ENCODE data around the gene CNIH4. TPM values are rescaled to one million over a fixed set of nuclear protein-coding genes. Genes with fewer than 3 reads are reported as not detected.

Gene CNIH4
- polyA plus RNA-seq, 1 donor from 2014 or later = 53.2 TPM

GRCh38 chr1:224343679-224344078 is 13.0 kb upstream of the CNIH4 start:
- H3K79me2 ChIP-seq (replicated peaks; ENCODE audit: insufficient read depth, low read length) = no peaks in the 10 kb centered on the region
- no peak overlapping the region for H3K4me3 ChIP-seq (ENCODE audit: low read length)
- H2AFZ ChIP-seq (ENCODE audit: low read depth, low read length) = no peak overlapping the region
- no peaks in the 10 kb centered on the region for H3K36me3 ChIP-seq (ENCODE audit: insufficient read depth, low read length)
- TF ChIP-seq MXI1 (conservative IDR thresholded peaks at IDR 0.05; ENCODE audit: poor library complexity, severe bottlenecking) (no peak), RAD21 (conservative IDR thresholded peaks at IDR 0.05) (no peak), CTCF (IDR thresholded peaks at IDR 0.05; ENCODE audit: poor library complexity, severe bottlenecking) (no peak), EP300 (conservative IDR thresholded peaks at IDR 0.05; ENCODE audit: poor library complexity, severe bottlenecking) (no peak), TAF1 (IDR thresholded peaks at IDR 0.05; ENCODE audit: low read depth) (no peak), REST (IDR thresholded peaks at IDR 0.05; ENCODE audit: borderline replicate concordance) (no peak), EZH2 (IDR thresholded peaks at IDR 0.05; ENCODE audit: borderline replicate concordance, insufficient read depth, low read length, poor library complexity, severe bottlenecking) (no peak), SMC3 (conservative IDR thresholded peaks at IDR 0.05; ENCODE audit: poor library complexity) (no peak), POLR2AphosphoS5 (IDR thresholded peaks at IDR 0.05) (no peak)
- H4K20me1 ChIP-seq (ENCODE audit: insufficient read depth) = no peaks in the 10 kb centered on the region
- no peak overlapping the region for H3K9ac ChIP-seq (ENCODE audit: low read length)
- no peak overlapping the region for H3K4me2 ChIP-seq (ENCODE audit: low read length)
- peaks cover 3% of the 10 kb centered on the region for H3K27me3 ChIP-seq (ENCODE audit: insufficient read depth, low read depth, low read length)
- H3F3A ChIP-seq (ENCODE audit: insufficient read depth, low read length, poor library complexity, severe bottlenecking) = no peaks in the 10 kb centered on the region
- no peak overlapping the region for H3K27ac ChIP-seq (ENCODE audit: low read length)
- H3K9me2 ChIP-seq (ENCODE audit: insufficient read depth, low read length) = no peaks in the 10 kb centered on the region
- no peaks in the 10 kb centered on the region for H3K9me3 ChIP-seq (ENCODE audit: low read length)

- Histone ChIP-seq H3K4me3 (ENCODE audit: low read length) (no peak overlapping the region), H3K36me3 (ENCODE audit: insufficient read depth, low read length) (no peaks in the 10 kb centered on the region)
Observed at GRCh38 chr1:224348137-224348536, 8.5 kb upstream of the CNIH4 start.

More at GRCh38 chr1:224348137-224348536, 8.5 kb upstream of the CNIH4 start:
- no peaks in the 10 kb centered on the region for H3K79me2 ChIP-seq (replicated peaks; ENCODE audit: insufficient read depth, low read length)
- H3K9me2 ChIP-seq (ENCODE audit: insufficient read depth, low read length) = no peaks in the 10 kb centered on the region
- H3K27me3 ChIP-seq (ENCODE audit: insufficient read depth, low read depth, low read length) = no peaks in the 10 kb centered on the region
- no peak overlapping the region for H3K4me2 ChIP-seq (ENCODE audit: low read length)
- H2AFZ ChIP-seq (ENCODE audit: low read depth, low read length) = no peak overlapping the region
- no peak overlapping the region for H3K27ac ChIP-seq (ENCODE audit: low read length)
- no peaks in the 10 kb centered on the region for H3F3A ChIP-seq (ENCODE audit: insufficient read depth, low read length, poor library complexity, severe bottlenecking)
- H4K20me1 ChIP-seq (ENCODE audit: insufficient read depth) = no peaks in the 10 kb centered on the region
- H3K9ac ChIP-seq (ENCODE audit: low read length) = no peak overlapping the region
- no peaks in the 10 kb centered on the region for H3K9me3 ChIP-seq (ENCODE audit: low read length)
- TF ChIP-seq REST (IDR thresholded peaks at IDR 0.05; ENCODE audit: borderline replicate concordance) (no peak), TAF1 (IDR thresholded peaks at IDR 0.05; ENCODE audit: low read depth) (no peak), CTCF (IDR thresholded peaks at IDR 0.05; ENCODE audit: poor library complexity, severe bottlenecking) (no peak)
